K562 (cell line): ENCODE results near the gene UQCRH. TPM values are rescaled to one million over a fixed set of nuclear protein-coding genes. Genes with fewer than 3 reads are reported as not detected.
"Not testable (repeated sequence)": the region's sequence is repeated elsewhere in the genome, so short reads cannot be mapped to it uniquely, and the experiment has no call there.

Experiments used
- ATAC-seq: fragments of 200-7000 bp; cut with Tn5 transposase; 3 replicates; pipeline ENCODE4 v1.9.1; 2020; ENCODE audit warnings: moderate library complexity
- BruUV-seq: library from RNA; stranded (reverse); fragments of 400-500 nt; replicated peaks from 2 replicates; lab custom pipeline; 2021; lab: Mats Ljungman, UMichigan
- CTCF ChIA-PET: fragments of 300-600 bp; formaldehyde crosslinking; extraction: SDS; loops from one replicate; lab custom pipeline; 2021; ENCODE audit warnings: low intra/inter-chr PET ratio; lab: Yijun Ruan, JAX
- POLR2A ChIA-PET: fragments of 300-600, 350-650 bp; sonication (Branson Sonifier 250); formaldehyde crosslinking; extraction: SDS; loops from one replicate; lab custom pipeline; 2021; ENCODE audit warnings: antibody characterized with exemption, inconsistent platforms; lab: Yijun Ruan, JAX
- DNase-seq, 4 experiments: peaks; one replicate each; pipeline versions ENCODE4 v3.0.0 to v3.0.0-alpha.2; 2011 to 2018; ENCODE audit warnings: low spot score in 3 of 4, mixed read lengths in 3 of 4; ENCODE audit errors: extremely low read depth in 1 of 4
- FAIRE-seq: peaks from 2 replicates; lab custom pipeline; 2011; peaks lifted over from hg19 to GRCh38; lab: Jason Lieb, UNC
- H2AFZ ChIP-seq: 2 replicates; pipeline ENCODE4 v1.6.0; 2011; ENCODE audit warnings: low read depth, low read length, control low read depth, inconsistent platforms
- H3K27ac ChIP-seq: fragments of 200-600 bp; 3 replicates; pipeline ENCODE4 v1.8.0; 2011; ENCODE audit warnings: low read depth, mild to moderate bottlenecking, control low read depth, inconsistent platforms, low read length, moderate library complexity, mixed read lengths; ENCODE audit errors: extremely low read depth
- H3K27me3 ChIP-seq, 2 experiments: fragments of 300-600 bp in 1 of 2; 2 replicates in 1 of 2; 3 replicates in 1 of 2; pipeline versions ENCODE4 v1.6.0 to v1.8.0; 2011; ENCODE audit warnings: inconsistent platforms in 2 of 2, low read length in 2 of 2, mild to moderate bottlenecking in 1 of 2, mixed read lengths in 1 of 2, moderate library complexity in 1 of 2; ENCODE audit not compliant: control insufficient read depth in 2 of 2, insufficient read depth in 2 of 2
- H3K36me3 ChIP-seq: fragments of 300-600 bp; 3 replicates; pipeline ENCODE4 v1.8.0; 2011; ENCODE audit warnings: mild to moderate bottlenecking, low read length, inconsistent platforms; ENCODE audit not compliant: control insufficient read depth, insufficient read depth
- H3K4me1 ChIP-seq, 2 experiments: fragments of 200-600 bp in 1 of 2; replicated peaks in 1 of 2; 2 replicates in 1 of 2; 3 replicates in 1 of 2; pipeline versions ENCODE4 v1.5.1 to v1.8.0; 2011; ENCODE audit warnings: inconsistent platforms in 2 of 2, low read length in 2 of 2, mild to moderate bottlenecking in 1 of 2, mixed read lengths in 1 of 2, moderate library complexity in 1 of 2; ENCODE audit not compliant: control insufficient read depth in 2 of 2, insufficient read depth in 2 of 2
- H3K4me2 ChIP-seq: 2 replicates; pipeline ENCODE4 v1.6.1; 2011; ENCODE audit warnings: low read length, control low read depth, inconsistent platforms, mixed read lengths; ENCODE audit not compliant: insufficient read depth
- H3K4me3 ChIP-seq: fragments of 200-600 bp; sonication (generic), shearing (Covaris generic); 2 replicates; pipeline ENCODE4 v1.5.1; 2016; ENCODE audit warnings: control low read depth, inconsistent platforms
- H3K79me2 ChIP-seq: fragments of 200-600 bp; 3 replicates; pipeline ENCODE4 v1.8.0; 2011; ENCODE audit warnings: low read length, inconsistent platforms; ENCODE audit not compliant: control insufficient read depth, insufficient read depth
- H3K9ac ChIP-seq, 2 experiments: 2 replicates each; pipeline versions ENCODE4 v1.6.0 to v1.6.1; 2011; ENCODE audit warnings: low read depth in 2 of 2, low read length in 2 of 2, control low read depth in 1 of 2, inconsistent platforms in 1 of 2, mild to moderate bottlenecking in 1 of 2, mixed read lengths in 1 of 2; ENCODE audit not compliant: insufficient read depth in 1 of 2
- H3K9me1 ChIP-seq: one replicate; pipeline ENCODE4 v1.6.0; 2011; ENCODE audit warnings: inconsistent platforms, mild to moderate bottlenecking, low read length, moderate library complexity; ENCODE audit not compliant: control insufficient read depth, insufficient read depth
- H3K9me3 ChIP-seq: replicated peaks from 2 replicates; pipeline ENCODE4 v1.5.1; 2011; ENCODE audit warnings: low read depth, low read length, inconsistent platforms; ENCODE audit not compliant: control insufficient read depth, insufficient read depth
- H4K20me1 ChIP-seq: replicated peaks from 2 replicates; pipeline ENCODE4 v1.6.1; 2011; ENCODE audit warnings: low read length, inconsistent platforms, mixed read lengths; ENCODE audit not compliant: control insufficient read depth, insufficient read depth
- WGBS: fragments of 100-300 bp; shearing (Covaris generic); methylation state at CpG from one replicate; pipeline ENCODE4 v1.1.6; 2016; ENCODE audit warnings: low coverage, mixed read lengths; ENCODE audit not compliant: insufficient coverage; ENCODE audit errors: missing lambda C conversion rate; 5-methylcytosine and 5-hydroxymethylcytosine counted together
- in situ Hi-C: fragments of 300-500 bp; cut with MboI; formaldehyde crosslinking; loops from 4 replicates; pipeline ENCODE4 v1.15.0; 2018; ENCODE audit warnings: inconsistent platforms, mixed read lengths
- intact Hi-C: fragments of 100-400 bp; cut with micrococcal nuclease; formaldehyde crosslinking; loops from 2 replicates; pipeline ENCODE4 v1.14.2; 2022
- polyA plus RNA-seq, 8 experiments: library from polyadenylated mRNA; depleted of rRNA in 4 of 8; stranded (reverse) in 5 of 8; unstranded in 3 of 8; fragments of >200 nt; fragmentation: Nextera tagmentation in 2 of 8; fragmentation: Illumina TruSeq in 1 of 8; extraction: Ambion mirVana in 2 of 8; extraction: Trizol in 1 of 8; gene quantifications; 2 replicates each; pipeline versions ENCODE4 v1.2.1 to v1.2.3, GENCODE V29; 2011 to 2014; ENCODE audit warnings: inconsistent platforms in 1 of 8, missing spikeins in 1 of 8
- total RNA-seq, 7 experiments: library from RNA; depleted of rRNA in 6 of 7; stranded (reverse); fragments of >200 nt in 6 of 7; fragmentation: Illumina TruSeq in 2 of 7; extraction: Trizol in 2 of 7; gene quantifications; 2 replicates each; pipeline versions ENCODE4 v1.2.1 to v1.2.3, GENCODE V29; 2011 to 2021; ENCODE audit warnings: low replicate concordance in 1 of 7

UQCRH gene
- total and polyA plus RNA-seq, 9 of the 15 experiments (the other 6 are each of a cell fraction or from before 2014, with no cell fraction given), result 1,267 to 5,184 (median 2,410) TPM

DNA sequence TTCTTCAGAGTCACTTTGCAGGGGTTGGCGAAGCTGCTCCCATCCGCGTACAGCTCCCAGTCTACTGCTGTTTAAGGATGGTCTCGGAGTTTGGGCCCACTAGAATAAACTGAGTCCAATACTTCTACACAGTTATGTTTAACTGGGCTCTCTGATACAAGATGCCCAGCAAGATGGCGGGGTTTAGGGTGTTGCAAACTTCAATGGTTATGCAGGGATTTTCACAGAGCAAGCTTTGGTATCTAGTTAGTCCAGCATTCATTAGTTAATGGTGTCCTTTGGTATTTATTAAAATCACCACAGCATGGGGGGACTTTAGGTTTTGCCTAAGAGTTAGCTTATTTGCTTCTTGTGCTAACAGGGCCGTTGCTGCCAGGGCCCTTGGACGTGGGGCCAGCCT lies 24.7 kb downstream of the UQCRH start:
- FAIRE-seq, DNase-seq, H2AFZ ChIP-seq, H3K79me2 ChIP-seq, H4K20me1 ChIP-seq, ATAC-seq, H3K36me3 ChIP-seq, H3K9me1 ChIP-seq, H3K4me1 ChIP-seq, intact Hi-C loops, H3K9me3 ChIP-seq, H3K9ac ChIP-seq, H3K4me3 ChIP-seq, H3K27me3 ChIP-seq, H3K27ac ChIP-seq, in situ Hi-C loops, H3K4me2 ChIP-seq, BruUV-seq: not testable (repeated sequence)
- ChIA-PET CTCF (interaction anchor here (0.6 kb wide), 1 partner anchor 13 kb away, joined by 3 read pairs; no protein-coding TSS in a partner anchor), POLR2A (interaction anchor here (0.7 to 2.4 kb wide), 5 partner anchors 10 to 25 kb away, joined by 3 to 12 read pairs (median 6); no protein-coding TSS in a partner anchor)
- 71% methylated on average over 7 of the region's 7 CpGs for WGBS

GRCh38 chr1:46329807-46330206 lies 26.3 kb downstream of the UQCRH start:
- DNase-seq, H3K4me2 ChIP-seq, H2AFZ ChIP-seq, H3K27me3 ChIP-seq, in situ Hi-C loops, H3K79me2 ChIP-seq, H3K36me3 ChIP-seq, ATAC-seq, CTCF ChIA-PET, H3K9me1 ChIP-seq, BruUV-seq, H3K9ac ChIP-seq, H3K4me1 ChIP-seq, H3K9me3 ChIP-seq, H3K27ac ChIP-seq, H4K20me1 ChIP-seq, POLR2A ChIA-PET, FAIRE-seq, H3K4me3 ChIP-seq: not testable (repeated sequence)
- 24% methylated on average over 5 of the region's 7 CpGs for WGBS
- intact Hi-C loops, result loop anchor here (5.0 kb wide), 1 partner anchor 77 kb away; no protein-coding TSS in a partner anchor
